ENCODE results near the gene STARD3NL. TPM values are rescaled to one million over a fixed set of nuclear protein-coding genes. Genes with fewer than 3 reads are reported as not detected.
"Not testable (repeated sequence)": the region's sequence is repeated elsewhere in the genome, so short reads cannot be mapped to it uniquely, and the experiment has no call there.

Gene STARD3NL
- total and polyA plus RNA-seq, 2 experiments from 2014 or later: 65.1 to 84.8 TPM

DNA sequence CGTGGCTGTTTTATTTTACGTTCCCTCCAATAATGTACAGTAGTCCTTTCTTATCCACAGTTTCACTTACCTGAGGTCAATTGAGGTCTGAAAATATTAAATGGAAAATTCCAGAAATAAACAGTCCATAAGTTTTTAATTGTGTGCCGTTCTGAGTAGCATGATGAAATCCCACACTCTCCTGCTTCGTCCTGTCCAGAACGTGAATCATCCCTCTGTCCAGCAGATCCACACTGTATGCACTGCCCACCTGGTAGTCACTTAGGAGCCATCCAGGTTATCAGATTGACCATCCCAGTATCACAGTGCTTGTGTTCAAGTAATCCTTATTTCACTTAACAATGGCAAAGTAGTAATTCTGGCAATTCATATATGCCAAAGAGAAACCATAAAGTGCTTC lies 46.3 kb downstream of the STARD3NL start:
- 93% methylated on average over 5 of the region's 5 CpGs for WGBS (ENCODE audit: low lambda C conversion rate, missing lambda C conversion rate)
- Histone ChIP-seq H4K20me1 (ENCODE audit: insufficient read depth, poor library complexity, severe bottlenecking) (no peaks in the 10 kb centered on the region), H3K27ac (no peak overlapping the region), H3K4me2 (no peak overlapping the region), H3K79me2 (no peaks in the 10 kb centered on the region), H2AFZ (no peak overlapping the region), H3K9me2 (replicated peaks; ENCODE audit: insufficient read depth) (no peaks in the 10 kb centered on the region), H3K36me3 (replicated peaks; ENCODE audit: insufficient read depth, low read depth) (no peaks in the 10 kb centered on the region), H3K27me3 (no peaks in the 10 kb centered on the region), H3K4me1 (ENCODE audit: insufficient read depth) (no peaks in the 10 kb centered on the region), H3K9me3 (ENCODE audit: low read depth) (no peaks in the 10 kb centered on the region), H3K4me3 (no peak overlapping the region)
- TF ChIP-seq EZH2 (IDR thresholded peaks at IDR 0.05; ENCODE audit: borderline replicate concordance) (no peak), CTCF (IDR thresholded peaks at IDR 0.05; ENCODE audit: poor library complexity) (no peak), EZH2phosphoT487 (IDR thresholded peaks at IDR 0.05; ENCODE audit: low read depth, severe bottlenecking, unreplicated experiment) (no peak)
- DNase-seq (ENCODE audit: low spot score): no peak

GRCh38 chr7:38229386-38229785 lies 51.3 kb downstream of the STARD3NL start:
- no peak for DNase-seq (ENCODE audit: low spot score)
- H3K36me3 ChIP-seq (replicated peaks; ENCODE audit: insufficient read depth, low read depth): no peaks in the 10 kb centered on the region
- 85% methylated on average over 6 of the region's 6 CpGs for WGBS (ENCODE audit: low lambda C conversion rate, missing lambda C conversion rate)
- no peaks in the 10 kb centered on the region for H3K79me2 ChIP-seq
- H3K4me1 ChIP-seq (ENCODE audit: insufficient read depth): no peaks in the 10 kb centered on the region
- no peaks in the 10 kb centered on the region for H3K9me3 ChIP-seq (ENCODE audit: low read depth)
- no peaks in the 10 kb centered on the region for H3K27me3 ChIP-seq
- no peaks in the 10 kb centered on the region for H3K9me2 ChIP-seq (replicated peaks; ENCODE audit: insufficient read depth)
- H3K27ac ChIP-seq: no peak overlapping the region
- no peak overlapping the region for H2AFZ ChIP-seq
- TF ChIP-seq CTCF (IDR thresholded peaks at IDR 0.05; ENCODE audit: poor library complexity): no peak
- TF ChIP-seq EZH2 (IDR thresholded peaks at IDR 0.05; ENCODE audit: borderline replicate concordance): no peak
- TF ChIP-seq EZH2phosphoT487 (IDR thresholded peaks at IDR 0.05; ENCODE audit: low read depth, severe bottlenecking, unreplicated experiment): no peak
- H3K4me2 ChIP-seq: no peak overlapping the region
- H3K4me3 ChIP-seq: no peak overlapping the region
- no peaks in the 10 kb centered on the region for H4K20me1 ChIP-seq (ENCODE audit: insufficient read depth, poor library complexity, severe bottlenecking)

GRCh38 chr7:38229884-38230642 lies 52.0 kb downstream of the STARD3NL start:
- 82% methylated on average over 6 of the region's 6 CpGs for WGBS (ENCODE audit: low lambda C conversion rate, missing lambda C conversion rate)
- H3K4me1 ChIP-seq (ENCODE audit: insufficient read depth): no peaks in the 10 kb centered on the region
- H3K4me3 ChIP-seq: no peak overlapping the region
- H2AFZ ChIP-seq: no peak overlapping the region
- no peaks in the 10 kb centered on the region for H3K27me3 ChIP-seq
- no peaks in the 10 kb centered on the region for H3K79me2 ChIP-seq
- no peak overlapping the region for H3K27ac ChIP-seq
- TF ChIP-seq EZH2 (IDR thresholded peaks at IDR 0.05; ENCODE audit: borderline replicate concordance) (no peak), EZH2phosphoT487 (IDR thresholded peaks at IDR 0.05; ENCODE audit: low read depth, severe bottlenecking, unreplicated experiment) (no peak)
- no peaks in the 10 kb centered on the region for H4K20me1 ChIP-seq (ENCODE audit: insufficient read depth, poor library complexity, severe bottlenecking)
- no peak overlapping the region for H3K4me2 ChIP-seq
- DNase-seq (ENCODE audit: low spot score): no peak
- no peaks in the 10 kb centered on the region for H3K36me3 ChIP-seq (replicated peaks; ENCODE audit: insufficient read depth, low read depth)
- H3K9me3 ChIP-seq (ENCODE audit: low read depth): no peaks in the 10 kb centered on the region
- no peaks in the 10 kb centered on the region for H3K9me2 ChIP-seq (replicated peaks; ENCODE audit: insufficient read depth)

DNA sequence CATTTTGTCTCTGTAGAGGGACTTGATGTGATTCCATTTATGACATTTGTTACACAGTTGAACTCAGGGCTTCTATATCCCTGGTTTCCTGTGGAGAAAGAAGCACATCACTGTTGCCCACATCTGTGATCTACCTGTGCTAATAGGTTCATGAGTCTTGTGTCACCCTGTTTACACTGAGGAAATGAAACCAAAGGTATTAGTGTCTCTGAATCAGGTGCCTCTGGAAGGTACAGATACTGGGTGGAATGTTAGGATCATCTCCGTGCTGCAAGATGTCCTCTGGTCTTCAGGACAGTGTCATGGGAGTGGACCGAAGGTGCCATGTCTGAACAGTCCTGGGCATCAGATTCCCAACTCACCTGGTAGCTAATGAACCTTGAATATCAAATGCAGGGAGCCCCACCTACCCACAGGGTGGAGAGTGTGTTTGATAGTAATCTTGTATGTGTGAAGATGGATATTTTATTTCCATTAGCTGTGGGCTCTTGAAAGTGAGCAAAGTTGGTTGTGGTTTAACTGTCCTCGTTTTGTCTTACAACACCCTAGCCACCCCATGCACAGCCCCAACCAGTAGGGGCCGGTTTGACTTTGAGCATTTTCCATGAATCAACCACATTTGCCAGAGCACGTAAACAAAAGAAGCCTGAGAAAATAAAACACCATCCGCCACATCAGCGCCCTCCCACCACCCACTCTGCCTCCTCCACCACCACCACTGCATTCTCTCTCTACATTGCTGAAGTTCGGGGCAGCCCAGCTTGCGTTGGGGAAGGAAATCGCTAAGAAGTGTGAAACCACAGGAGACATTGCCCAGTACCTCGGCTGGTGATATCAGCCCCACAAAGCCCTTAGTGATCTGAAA lies 54.7 kb downstream of the STARD3NL start:
- Histone ChIP-seq H3K27ac (no peak overlapping the region), H3K9me2 (replicated peaks; ENCODE audit: insufficient read depth) (no peaks in the 10 kb centered on the region), H3K27me3 (no peaks in the 10 kb centered on the region), H3K4me3 (no peak overlapping the region), H2AFZ (no peak overlapping the region), H3K4me2 (no peak overlapping the region), H3K9me3 (ENCODE audit: low read depth) (no peaks in the 10 kb centered on the region), H3K79me2 (no peaks in the 10 kb centered on the region), H3K4me1 (ENCODE audit: insufficient read depth) (no peaks in the 10 kb centered on the region), H4K20me1 (ENCODE audit: insufficient read depth, poor library complexity, severe bottlenecking) (no peaks in the 10 kb centered on the region), H3K36me3 (replicated peaks; ENCODE audit: insufficient read depth, low read depth) (no peaks in the 10 kb centered on the region)
- DNase-seq (ENCODE audit: low spot score): no peak
- TF ChIP-seq EZH2phosphoT487 (IDR thresholded peaks at IDR 0.05; ENCODE audit: low read depth, severe bottlenecking, unreplicated experiment): no peak
- no peak for TF ChIP-seq CTCF (IDR thresholded peaks at IDR 0.05; ENCODE audit: poor library complexity)
- no peak for TF ChIP-seq EZH2 (IDR thresholded peaks at IDR 0.05; ENCODE audit: borderline replicate concordance)
- 93% methylated on average over 11 of the region's 11 CpGs for WGBS (ENCODE audit: low lambda C conversion rate, missing lambda C conversion rate)

DNA sequence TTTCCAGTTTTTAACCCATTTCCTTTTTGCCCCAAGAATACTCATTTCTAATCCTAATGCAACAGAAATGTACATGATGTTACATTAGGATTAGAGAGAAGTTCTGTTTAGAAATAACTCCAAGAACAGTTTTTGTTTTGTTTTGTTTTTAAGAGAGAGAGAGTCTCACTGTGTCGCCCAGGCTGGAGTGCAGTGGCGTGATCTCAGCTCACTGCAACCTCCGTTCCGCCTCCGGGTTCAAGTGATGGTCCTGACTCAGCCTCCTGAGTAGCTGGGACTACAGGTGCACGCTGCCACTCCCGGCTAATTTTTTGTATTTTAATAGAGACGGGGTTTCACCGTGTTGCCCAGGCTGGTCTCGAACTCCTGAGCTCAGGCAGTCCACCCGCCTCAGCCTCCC lies 56.7 kb downstream of the STARD3NL start:
- not testable (repeated sequence) for H4K20me1 ChIP-seq (ENCODE audit: insufficient read depth, poor library complexity, severe bottlenecking); H3K9me2 ChIP-seq (replicated peaks; ENCODE audit: insufficient read depth)
- 97% methylated on average over 11 of the region's 11 CpGs for WGBS (ENCODE audit: low lambda C conversion rate, missing lambda C conversion rate)

More for the DNA sequence above, 56.7 kb downstream of the STARD3NL start:
- not testable (repeated sequence) for H3K4me1 ChIP-seq (ENCODE audit: insufficient read depth); H3K36me3 ChIP-seq (replicated peaks; ENCODE audit: insufficient read depth, low read depth); H3K27me3 ChIP-seq; H3K9me3 ChIP-seq (ENCODE audit: low read depth); H2AFZ ChIP-seq; H3K4me2 ChIP-seq; H3K79me2 ChIP-seq; H3K27ac ChIP-seq; H3K4me3 ChIP-seq; DNase-seq (ENCODE audit: low spot score)

All from hepatocyte (in vitro differentiated cells).